Measurements from ENCODE around the gene POU3F4. TPM values are rescaled to one million over a fixed set of nuclear protein-coding genes. Genes with fewer than 3 reads are reported as not detected.

The POU3F4 gene
- total RNA-seq, 1 donor from 2014 or later = 1.8 TPM

DNA sequence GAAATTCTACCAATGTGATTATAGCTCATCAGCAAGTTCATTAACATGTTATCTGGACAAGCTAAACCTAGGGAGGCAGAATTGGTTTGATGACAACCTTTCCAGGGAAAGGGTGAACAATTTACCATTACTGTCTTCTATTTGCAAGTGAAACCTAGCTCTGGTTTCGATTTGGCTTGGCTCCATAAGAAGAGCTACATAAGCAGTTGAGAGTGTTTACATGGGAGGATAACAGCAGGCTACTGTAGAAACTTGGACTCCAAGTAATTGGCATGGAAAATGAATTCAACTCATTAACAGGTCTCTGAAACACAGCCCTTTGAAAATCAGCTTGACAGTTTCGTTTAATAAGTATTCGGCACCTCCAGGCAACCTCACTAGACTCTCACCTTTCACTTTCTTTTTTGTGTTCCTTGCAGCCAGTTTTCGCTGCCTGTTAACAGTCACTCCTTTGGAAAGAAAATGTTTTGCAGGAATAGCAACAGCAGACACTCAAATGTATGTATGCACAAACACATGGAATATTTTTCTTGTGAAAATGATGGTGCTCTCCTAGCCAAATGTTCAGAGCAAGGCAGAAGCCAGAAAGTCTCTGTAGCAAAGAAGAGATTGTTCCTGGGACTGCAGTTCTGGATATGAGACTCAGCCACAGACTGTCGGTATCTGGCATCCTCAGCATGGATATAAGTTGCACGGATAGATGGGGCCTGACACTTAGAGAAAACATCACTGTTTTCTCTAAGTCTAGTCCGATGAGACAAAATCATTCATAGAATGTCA lies 27.5 kb downstream of the POU3F4 start:
- Mint-ChIP-seq H3K27me3 (ENCODE audit: unreplicated experiment) (no peaks in the 10 kb centered on the region), H3K36me3 (ENCODE audit: unreplicated experiment) (no peaks in the 10 kb centered on the region), H3K27ac (ENCODE audit: unreplicated experiment) (no peak overlapping the region), H3K4me1 (ENCODE audit: low read depth, unreplicated experiment) (no peaks in the 10 kb centered on the region), H3K4me3 (ENCODE audit: unreplicated experiment) (no peak overlapping the region), H3K9me3 (ENCODE audit: unreplicated experiment) (no peaks in the 10 kb centered on the region)
- DNase-seq = no peak
- TF ChIP-seq, protein P1, sequence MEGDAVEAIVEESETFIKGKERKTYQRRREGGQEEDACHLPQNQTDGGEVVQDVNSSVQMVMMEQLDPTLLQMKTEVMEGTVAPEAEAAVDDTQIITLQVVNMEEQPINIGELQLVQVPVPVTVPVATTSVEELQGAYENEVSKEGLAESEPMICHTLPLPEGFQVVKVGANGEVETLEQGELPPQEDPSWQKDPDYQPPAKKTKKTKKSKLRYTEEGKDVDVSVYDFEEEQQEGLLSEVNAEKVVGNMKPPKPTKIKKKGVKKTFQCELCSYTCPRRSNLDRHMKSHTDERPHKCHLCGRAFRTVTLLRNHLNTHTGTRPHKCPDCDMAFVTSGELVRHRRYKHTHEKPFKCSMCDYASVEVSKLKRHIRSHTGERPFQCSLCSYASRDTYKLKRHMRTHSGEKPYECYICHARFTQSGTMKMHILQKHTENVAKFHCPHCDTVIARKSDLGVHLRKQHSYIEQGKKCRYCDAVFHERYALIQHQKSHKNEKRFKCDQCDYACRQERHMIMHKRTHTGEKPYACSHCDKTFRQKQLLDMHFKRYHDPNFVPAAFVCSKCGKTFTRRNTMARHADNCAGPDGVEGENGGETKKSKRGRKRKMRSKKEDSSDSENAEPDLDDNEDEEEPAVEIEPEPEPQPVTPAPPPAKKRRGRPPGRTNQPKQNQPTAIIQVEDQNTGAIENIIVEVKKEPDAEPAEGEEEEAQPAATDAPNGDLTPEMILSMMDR (IDR thresholded peaks at IDR 0.05; ENCODE audit: partially characterized antibody, unreplicated experiment) = no peak

All from glutamatergic neuron (in vitro differentiated cells).